Vagina (tissue), 2 donors: ENCODE data around the gene TCF4.

Source experiments
- POLR2A ChIP-seq, 2 donors: fragments of 450-650 bp; IDR thresholded peaks; one replicate each; pipeline ENCODE4 v1.6.1; 2017; ENCODE audit warnings: antibody characterized with exemption in 2 of 2, mild to moderate bottlenecking in 2 of 2, moderate library complexity in 2 of 2
- POLR2AphosphoS5 ChIP-seq, 2 donors: sonication (generic); formaldehyde crosslinking; IDR thresholded peaks; one replicate each; pipeline ENCODE4 v1.9.0; 2017; ENCODE audit warnings: antibody characterized with exemption in 2 of 2, mild to moderate bottlenecking in 2 of 2, low read depth in 1 of 2; ENCODE audit not compliant: insufficient read depth in 1 of 2
- TF ChIP-seq, protein P1 (sequence below), 3 experiments: fragments of 450-650 bp in 2 of 3; fragments of 200-600 bp in 1 of 3; sonication (generic) in 1 of 3; IDR thresholded peaks; one replicate each; pipeline ENCODE4 v1.5.1; 2017 to 2019; ENCODE audit warnings: antibody characterized with exemption in 3 of 3, mild to moderate bottlenecking in 2 of 3, moderate library complexity in 2 of 3

- no peak for TF ChIP-seq POLR2A (IDR thresholded peaks at IDR 0.05)
- TF ChIP-seq, protein P1, sequence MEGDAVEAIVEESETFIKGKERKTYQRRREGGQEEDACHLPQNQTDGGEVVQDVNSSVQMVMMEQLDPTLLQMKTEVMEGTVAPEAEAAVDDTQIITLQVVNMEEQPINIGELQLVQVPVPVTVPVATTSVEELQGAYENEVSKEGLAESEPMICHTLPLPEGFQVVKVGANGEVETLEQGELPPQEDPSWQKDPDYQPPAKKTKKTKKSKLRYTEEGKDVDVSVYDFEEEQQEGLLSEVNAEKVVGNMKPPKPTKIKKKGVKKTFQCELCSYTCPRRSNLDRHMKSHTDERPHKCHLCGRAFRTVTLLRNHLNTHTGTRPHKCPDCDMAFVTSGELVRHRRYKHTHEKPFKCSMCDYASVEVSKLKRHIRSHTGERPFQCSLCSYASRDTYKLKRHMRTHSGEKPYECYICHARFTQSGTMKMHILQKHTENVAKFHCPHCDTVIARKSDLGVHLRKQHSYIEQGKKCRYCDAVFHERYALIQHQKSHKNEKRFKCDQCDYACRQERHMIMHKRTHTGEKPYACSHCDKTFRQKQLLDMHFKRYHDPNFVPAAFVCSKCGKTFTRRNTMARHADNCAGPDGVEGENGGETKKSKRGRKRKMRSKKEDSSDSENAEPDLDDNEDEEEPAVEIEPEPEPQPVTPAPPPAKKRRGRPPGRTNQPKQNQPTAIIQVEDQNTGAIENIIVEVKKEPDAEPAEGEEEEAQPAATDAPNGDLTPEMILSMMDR (IDR thresholded peaks at IDR 0.05) = no peak
- no peak for TF ChIP-seq POLR2AphosphoS5 (IDR thresholded peaks at IDR 0.05; ENCODE audit: insufficient read depth in 1 of 2, low read depth in 1 of 2)
These were observed 96.4 kb downstream of the TCF4 start for GRCh38 chr18:55491616-55492015.
